Measurements from ENCODE around the gene TBPL1.

DNA sequence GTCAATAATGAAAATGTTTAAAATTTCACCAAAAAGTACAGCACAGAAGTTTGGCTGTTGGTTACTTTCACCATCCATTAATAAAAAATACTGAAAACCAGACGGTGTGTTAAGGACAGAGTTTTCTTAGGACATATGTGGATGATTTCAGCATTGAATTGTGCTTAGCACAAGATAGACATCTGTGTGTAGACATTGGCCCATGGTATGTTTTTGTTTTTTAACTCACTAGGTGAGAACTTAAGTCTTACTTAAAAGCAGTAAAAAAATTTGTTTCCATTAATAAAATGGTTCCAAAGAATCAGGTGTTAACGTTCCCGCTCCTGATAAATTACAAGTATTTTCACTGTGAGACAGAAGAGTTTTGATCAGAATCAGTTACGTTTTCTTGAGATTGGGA is 4.2 kb downstream of the TBPL1 start:
- no peak for TF ChIP-seq POLR2A (IDR thresholded peaks at IDR 0.05)
- TF ChIP-seq, protein P1, sequence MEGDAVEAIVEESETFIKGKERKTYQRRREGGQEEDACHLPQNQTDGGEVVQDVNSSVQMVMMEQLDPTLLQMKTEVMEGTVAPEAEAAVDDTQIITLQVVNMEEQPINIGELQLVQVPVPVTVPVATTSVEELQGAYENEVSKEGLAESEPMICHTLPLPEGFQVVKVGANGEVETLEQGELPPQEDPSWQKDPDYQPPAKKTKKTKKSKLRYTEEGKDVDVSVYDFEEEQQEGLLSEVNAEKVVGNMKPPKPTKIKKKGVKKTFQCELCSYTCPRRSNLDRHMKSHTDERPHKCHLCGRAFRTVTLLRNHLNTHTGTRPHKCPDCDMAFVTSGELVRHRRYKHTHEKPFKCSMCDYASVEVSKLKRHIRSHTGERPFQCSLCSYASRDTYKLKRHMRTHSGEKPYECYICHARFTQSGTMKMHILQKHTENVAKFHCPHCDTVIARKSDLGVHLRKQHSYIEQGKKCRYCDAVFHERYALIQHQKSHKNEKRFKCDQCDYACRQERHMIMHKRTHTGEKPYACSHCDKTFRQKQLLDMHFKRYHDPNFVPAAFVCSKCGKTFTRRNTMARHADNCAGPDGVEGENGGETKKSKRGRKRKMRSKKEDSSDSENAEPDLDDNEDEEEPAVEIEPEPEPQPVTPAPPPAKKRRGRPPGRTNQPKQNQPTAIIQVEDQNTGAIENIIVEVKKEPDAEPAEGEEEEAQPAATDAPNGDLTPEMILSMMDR (IDR thresholded peaks at IDR 0.05) = no peak
